Activated naive CD8-positive, alpha-beta T cell treated with anti-CD3 and anti-CD28 coated beads for 36 hours (primary cell): ENCODE data around the gene CDNF. TPM values are rescaled to one million over a fixed set of nuclear protein-coding genes. Genes with fewer than 3 reads are reported as not detected.

Experiments used
- DNase-seq: peaks from one replicate; pipeline ENCODE4 v3.0.0; 2021
- H3K27ac Mint-ChIP-seq: one replicate; pipeline ENCODE4 v1.8.0; 2022; ENCODE audit warnings: mild to moderate bottlenecking, moderate library complexity, mixed read lengths
- H3K27me3 Mint-ChIP-seq: one replicate; pipeline ENCODE4 v1.8.0; 2022; ENCODE audit warnings: mild to moderate bottlenecking, mixed read lengths
- H3K36me3 Mint-ChIP-seq: one replicate; pipeline ENCODE4 v1.8.0; 2021; ENCODE audit warnings: mild to moderate bottlenecking, mixed read lengths
- H3K4me1 Mint-ChIP-seq: one replicate; pipeline ENCODE4 v1.8.0; 2021; ENCODE audit warnings: mixed read lengths
- H3K4me3 Mint-ChIP-seq: one replicate; pipeline ENCODE4 v1.8.0; 2022; ENCODE audit warnings: mild to moderate bottlenecking, moderate library complexity, mixed read lengths
- H3K9me3 Mint-ChIP-seq: one replicate; pipeline ENCODE4 v1.8.0; 2022; ENCODE audit warnings: mixed read lengths
- total RNA-seq, 2 experiments: library from RNA; stranded (reverse); gene quantifications; one replicate each; pipeline ENCODE4 v1.2.3, GENCODE V29; 2021

The CDNF gene
- total RNA-seq, 2 experiments from 2014 or later: 0.96 to 1.6 TPM

GRCh38 chr10:14858338-14858960 lies 20.6 kb upstream of the CDNF start:
- H3K27me3 Mint-ChIP-seq: no peaks in the 10 kb centered on the region
- peaks cover 27% of the 10 kb centered on the region for H3K36me3 Mint-ChIP-seq
- H3K4me3 Mint-ChIP-seq: no peak overlapping the region
- no peaks in the 10 kb centered on the region for H3K9me3 Mint-ChIP-seq
- H3K4me1 Mint-ChIP-seq: no peaks in the 10 kb centered on the region
- no peak for DNase-seq
- H3K27ac Mint-ChIP-seq: peak overlapping the region; percentile 36

- Mint-ChIP-seq H3K4me3 (no peak overlapping the region), H3K4me1 (no peaks in the 10 kb centered on the region), H3K36me3 (peaks cover 18% of the 10 kb centered on the region), H3K9me3 (no peaks in the 10 kb centered on the region), H3K27ac (no peak overlapping the region), H3K27me3 (no peaks in the 10 kb centered on the region)
- no peak for DNase-seq
These were observed 17.6 kb upstream of the CDNF start for GRCh38 chr10:14855453-14855852.

- Mint-ChIP-seq H3K4me1 (peaks cover 3% of the 10 kb centered on the region), H3K27ac (no peak overlapping the region), H3K4me3 (no peak overlapping the region), H3K27me3 (no peaks in the 10 kb centered on the region), H3K9me3 (no peaks in the 10 kb centered on the region), H3K36me3 (peaks cover 19% of the 10 kb centered on the region)
- no peak for DNase-seq
These were observed 14.4 kb upstream of the CDNF start for GRCh38 chr10:14852236-14852635.

- H3K27ac Mint-ChIP-seq: no peak overlapping the region
These were observed 7.1 kb upstream of the CDNF start for GRCh38 chr10:14844948-14845347.

GRCh38 chr10:14843327-14843988 lies 5.6 kb upstream of the CDNF start:
- no peak overlapping the region for H3K4me3 Mint-ChIP-seq
- no peak overlapping the region for H3K27ac Mint-ChIP-seq
- peaks cover 31% of the 10 kb centered on the region for H3K36me3 Mint-ChIP-seq
- no peaks in the 10 kb centered on the region for H3K27me3 Mint-ChIP-seq
- H3K4me1 Mint-ChIP-seq: peaks cover 18% of the 10 kb centered on the region
- no peak for DNase-seq
- no peaks in the 10 kb centered on the region for H3K9me3 Mint-ChIP-seq

More at GRCh38 chr10:14844948-14845347, 7.1 kb upstream of the CDNF start:
- Mint-ChIP-seq H3K36me3 (peaks cover 31% of the 10 kb centered on the region), H3K4me3 (no peak overlapping the region), H3K27me3 (no peaks in the 10 kb centered on the region), H3K9me3 (no peaks in the 10 kb centered on the region), H3K4me1 (peaks cover 17% of the 10 kb centered on the region)
- DNase-seq: no peak

- H3K4me3 Mint-ChIP-seq: peak overlapping the region; percentile 67
- H3K36me3 Mint-ChIP-seq: peaks cover 26% of the 10 kb centered on the region
- peaks cover 21% of the 10 kb centered on the region for H3K4me1 Mint-ChIP-seq
- no peak for DNase-seq
- no peaks in the 10 kb centered on the region for H3K27me3 Mint-ChIP-seq
- H3K9me3 Mint-ChIP-seq: no peaks in the 10 kb centered on the region
- no peak overlapping the region for H3K27ac Mint-ChIP-seq
These were observed 2.3 kb upstream of the CDNF start for GRCh38 chr10:14840178-14840577.

GRCh38 chr10:14839305-14839695 lies 1.5 kb upstream of the CDNF start:
- DNase-seq: no peak
- Mint-ChIP-seq H3K4me3 (peak overlapping the region; percentile 91), H3K9me3 (no peaks in the 10 kb centered on the region), H3K36me3 (peaks cover 20% of the 10 kb centered on the region), H3K27ac (peak overlapping the region; percentile 97), H3K4me1 (peaks cover 17% of the 10 kb centered on the region), H3K27me3 (no peaks in the 10 kb centered on the region)

- H3K27me3 Mint-ChIP-seq: no peaks in the 10 kb centered on the region
- peak; percentile 27 for DNase-seq
- H3K27ac Mint-ChIP-seq: peak overlapping the region; percentile 97
- H3K4me1 Mint-ChIP-seq: peaks cover 17% of the 10 kb centered on the region
- H3K4me3 Mint-ChIP-seq: peak overlapping the region; percentile 91
- H3K36me3 Mint-ChIP-seq: peaks cover 19% of the 10 kb centered on the region
- H3K9me3 Mint-ChIP-seq: no peaks in the 10 kb centered on the region
These were observed 906 bp upstream of the CDNF start for GRCh38 chr10:14838582-14839304.

GRCh38 chr10:14837003-14837756 lies 657 bp downstream of the CDNF start:
- H3K9me3 Mint-ChIP-seq: no peaks in the 10 kb centered on the region
- peaks cover 17% of the 10 kb centered on the region for H3K4me1 Mint-ChIP-seq
- DNase-seq: no peak
- peak overlapping the region; percentile 91 for H3K4me3 Mint-ChIP-seq
- H3K36me3 Mint-ChIP-seq: peaks cover 15% of the 10 kb centered on the region
- H3K27me3 Mint-ChIP-seq: no peaks in the 10 kb centered on the region
- peak overlapping the region; percentile 97 for H3K27ac Mint-ChIP-seq

- H3K36me3 Mint-ChIP-seq: peaks cover 6% of the 10 kb centered on the region
- no peak overlapping the region for H3K4me3 Mint-ChIP-seq
- no peaks in the 10 kb centered on the region for H3K27me3 Mint-ChIP-seq
- no peaks in the 10 kb centered on the region for H3K9me3 Mint-ChIP-seq
- no peak overlapping the region for H3K27ac Mint-ChIP-seq
- H3K4me1 Mint-ChIP-seq: peaks cover 17% of the 10 kb centered on the region
- no peak for DNase-seq
These were observed 1.6 kb downstream of the CDNF start for GRCh38 chr10:14836208-14836607.

- DNase-seq: no peak
- Mint-ChIP-seq H3K9me3 (no peaks in the 10 kb centered on the region), H3K27me3 (no peaks in the 10 kb centered on the region), H3K36me3 (no peaks in the 10 kb centered on the region), H3K4me3 (no peak overlapping the region), H3K27ac (no peak overlapping the region), H3K4me1 (peaks cover 6% of the 10 kb centered on the region)
These were observed 4.7 kb downstream of the CDNF start for GRCh38 chr10:14833106-14833505.

- H3K4me3 Mint-ChIP-seq: no peak overlapping the region
- no peak for DNase-seq
- no peaks in the 10 kb centered on the region for H3K9me3 Mint-ChIP-seq
- H3K36me3 Mint-ChIP-seq: no peaks in the 10 kb centered on the region
- H3K27ac Mint-ChIP-seq: no peak overlapping the region
- H3K4me1 Mint-ChIP-seq: peaks cover 4% of the 10 kb centered on the region
- H3K27me3 Mint-ChIP-seq: no peaks in the 10 kb centered on the region
These were observed 11.6 kb downstream of the CDNF start for GRCh38 chr10:14826076-14826829.

GRCh38 chr10:14823966-14824365 lies 13.9 kb downstream of the CDNF start:
- no peak overlapping the region for H3K27ac Mint-ChIP-seq
- no peaks in the 10 kb centered on the region for H3K9me3 Mint-ChIP-seq
- no peaks in the 10 kb centered on the region for H3K27me3 Mint-ChIP-seq

GRCh38 chr10:14822879-14823755 lies 14.7 kb downstream of the CDNF start:
- no peaks in the 10 kb centered on the region for H3K36me3 Mint-ChIP-seq
- DNase-seq: peak; percentile 20
- H3K9me3 Mint-ChIP-seq: no peaks in the 10 kb centered on the region
- H3K4me3 Mint-ChIP-seq: no peak overlapping the region
- H3K27me3 Mint-ChIP-seq: no peaks in the 10 kb centered on the region
- H3K27ac Mint-ChIP-seq: no peak overlapping the region
- H3K4me1 Mint-ChIP-seq: peaks cover 7% of the 10 kb centered on the region

More at GRCh38 chr10:14823966-14824365, 13.9 kb downstream of the CDNF start:
- no peak for DNase-seq
- Mint-ChIP-seq H3K4me1 (peaks cover 7% of the 10 kb centered on the region), H3K36me3 (no peaks in the 10 kb centered on the region), H3K4me3 (no peak overlapping the region)
